Esophagus squamous epithelium (tissue), 5 donors: ENCODE measurements around the gene PEAK1. TPM values are rescaled to one million over a fixed set of nuclear protein-coding genes. Genes with fewer than 3 reads are reported as not detected.

Source experiments
- DNase-seq: peaks from one replicate; lab custom pipeline; 2025; lab: John Stamatoyannopoulos, UW
- H3K27ac ChIP-seq, 4 donors: fragments of 200-600 bp; sonication (generic); one replicate each; pipeline ENCODE4 v1.5.1; 2016 to 2019; ENCODE audit warnings: mild to moderate bottlenecking in 1 of 4
- H3K27me3 ChIP-seq, 4 donors: fragments of 200-600 bp; sonication (generic); 1 replicate in 3 of 4; 2 replicates in 1 of 4; pipeline versions ENCODE4 v1.5.1 to v1.6.0; 2017 to 2021; ENCODE audit warnings: antibody characterized with exemption in 1 of 4
- H3K36me3 ChIP-seq, 3 donors: fragments of 200-600 bp; sonication (generic); one replicate each; pipeline ENCODE4 v1.5.1; 2016 to 2019
- H3K4me1 ChIP-seq, 3 donors: fragments of 200-600 bp; sonication (generic); one replicate each; pipeline ENCODE4 v1.5.1; 2017 to 2019
- H3K4me3 ChIP-seq, 4 donors: fragments of 200-600 bp; sonication (generic); 1 replicate in 3 of 4; 2 replicates in 1 of 4; pipeline ENCODE4 v1.5.1; 2016 to 2019; ENCODE audit warnings: mild to moderate bottlenecking in 2 of 4, moderate library complexity in 1 of 4
- H3K9me3 ChIP-seq, 3 donors: fragments of 200-600 bp; sonication (generic); one replicate each; pipeline ENCODE4 v1.5.1; 2016 to 2019
- POLR2A ChIP-seq, 4 donors: fragments of 450-650 bp; IDR thresholded peaks; one replicate each; pipeline ENCODE4 v1.6.1; 2017; ENCODE audit warnings: antibody characterized with exemption in 4 of 4, mild to moderate bottlenecking in 4 of 4, moderate library complexity in 3 of 4
- WGBS, 2 donors: methylation state at CpG; one replicate each; pipeline ENCODE4 v1.1.5; 2018; 5-methylcytosine and 5-hydroxymethylcytosine counted together
- intact Hi-C: fragments of 100-400 bp; cut with DNase I; formaldehyde crosslinking; loops from one replicate; pipeline ENCODE4 v1.15.0; 2022
- total RNA-seq, 4 donors: library from RNA; depleted of rRNA; stranded (reverse); fragments of >200 nt; gene quantifications; one replicate each; pipeline ENCODE4 v1.1.0, GENCODE V29; 2016
- TF ChIP-seq, protein P1 (sequence below), 6 experiments: fragments of 450-650 bp in 4 of 6; fragments of 200-600 bp in 2 of 6; sonication (generic) in 2 of 6; IDR thresholded peaks; one replicate each; pipeline ENCODE4 v1.5.1; 2016 to 2019; ENCODE audit warnings: antibody characterized with exemption in 6 of 6, mild to moderate bottlenecking in 4 of 6, moderate library complexity in 4 of 6
- donor health status: DM: yes; HTN: yes; CAD: no.

PEAK1 gene
- total RNA-seq, 4 donors from 2014 or later, result 8.6 to 47.3 (median 14.0) TPM

- intact Hi-C loops, result no loop called here
- H3K9me3 ChIP-seq, result peaks cover 0 to 8% (median 6%) of the 10 kb centered on the region in 3 donors
- 82 to 89% methylated on average over 2 of the region's 2 CpGs for WGBS, 2 donors
- no peak overlapping the region for H3K4me3 ChIP-seq
- no peaks in the 10 kb centered on the region for H3K4me1 ChIP-seq
- DNase-seq, result no peak
- no peak for TF ChIP-seq POLR2A (IDR thresholded peaks at IDR 0.05)
- TF ChIP-seq, protein P1, sequence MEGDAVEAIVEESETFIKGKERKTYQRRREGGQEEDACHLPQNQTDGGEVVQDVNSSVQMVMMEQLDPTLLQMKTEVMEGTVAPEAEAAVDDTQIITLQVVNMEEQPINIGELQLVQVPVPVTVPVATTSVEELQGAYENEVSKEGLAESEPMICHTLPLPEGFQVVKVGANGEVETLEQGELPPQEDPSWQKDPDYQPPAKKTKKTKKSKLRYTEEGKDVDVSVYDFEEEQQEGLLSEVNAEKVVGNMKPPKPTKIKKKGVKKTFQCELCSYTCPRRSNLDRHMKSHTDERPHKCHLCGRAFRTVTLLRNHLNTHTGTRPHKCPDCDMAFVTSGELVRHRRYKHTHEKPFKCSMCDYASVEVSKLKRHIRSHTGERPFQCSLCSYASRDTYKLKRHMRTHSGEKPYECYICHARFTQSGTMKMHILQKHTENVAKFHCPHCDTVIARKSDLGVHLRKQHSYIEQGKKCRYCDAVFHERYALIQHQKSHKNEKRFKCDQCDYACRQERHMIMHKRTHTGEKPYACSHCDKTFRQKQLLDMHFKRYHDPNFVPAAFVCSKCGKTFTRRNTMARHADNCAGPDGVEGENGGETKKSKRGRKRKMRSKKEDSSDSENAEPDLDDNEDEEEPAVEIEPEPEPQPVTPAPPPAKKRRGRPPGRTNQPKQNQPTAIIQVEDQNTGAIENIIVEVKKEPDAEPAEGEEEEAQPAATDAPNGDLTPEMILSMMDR (IDR thresholded peaks at IDR 0.05), result no peak
- H3K36me3 ChIP-seq, result peaks cover 0 to 11% (median 0%) of the 10 kb centered on the region in 3 donors
- H3K27me3 ChIP-seq, result no peaks in the 10 kb centered on the region
- H3K27ac ChIP-seq, result peak overlapping the region in 2 of 4 donors; percentile 19 to 31
Observed at GRCh38 chr15:77144026-77144425, 275.9 kb downstream of the PEAK1 start.

DNA sequence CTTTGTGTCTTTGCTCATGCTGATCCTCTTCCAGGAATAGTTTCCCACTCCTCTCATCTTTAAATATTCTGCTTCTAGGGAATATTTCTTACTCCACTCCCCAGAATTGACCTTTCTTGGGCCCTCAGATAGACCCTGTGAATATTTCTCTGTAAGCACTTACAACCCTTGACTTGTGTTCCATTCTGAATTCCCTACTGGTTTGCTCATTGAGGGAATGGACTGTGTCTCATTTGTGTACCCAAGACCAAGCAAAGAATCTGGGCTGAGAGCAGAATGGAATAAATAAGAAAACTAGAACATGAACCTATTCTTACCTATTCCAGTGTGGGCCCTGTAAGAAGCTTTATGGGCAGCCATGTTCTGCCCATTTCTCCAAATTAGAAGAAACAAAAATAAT, 276.3 kb downstream of the PEAK1 start:
- Histone ChIP-seq H3K27me3 (no peaks in the 10 kb centered on the region), H3K4me1 (no peaks in the 10 kb centered on the region), H3K4me3 (no peak overlapping the region), H3K9me3 (peaks cover 0 to 8% (median 6%) of the 10 kb centered on the region in 3 donors), H3K27ac (peak overlapping the region in 2 of 4 donors; percentile 19 to 31), H3K36me3 (peaks cover 0 to 11% (median 0%) of the 10 kb centered on the region in 3 donors)
- intact Hi-C loops, result no loop called here
- TF ChIP-seq POLR2A (IDR thresholded peaks at IDR 0.05), result no peak
- TF ChIP-seq, protein P1 (IDR thresholded peaks at IDR 0.05), result no peak
- DNase-seq, result no peak

- Histone ChIP-seq H3K27me3 (no peaks in the 10 kb centered on the region), H3K4me3 (no peak overlapping the region), H3K4me1 (no peaks in the 10 kb centered on the region), H3K9me3 (peaks cover 0 to 8% (median 6%) of the 10 kb centered on the region in 3 donors), H3K27ac (no peak overlapping the region), H3K36me3 (peaks cover 0 to 11% (median 0%) of the 10 kb centered on the region in 3 donors)
- TF ChIP-seq POLR2A (IDR thresholded peaks at IDR 0.05), result no peak
- TF ChIP-seq, protein P1 (IDR thresholded peaks at IDR 0.05), result no peak
- 85 to 93% methylated on average over 7 of the region's 7 CpGs for WGBS, 2 donors
- DNase-seq, result no peak
- intact Hi-C loops, result no loop called here
Observed at GRCh38 chr15:77143191-77143590, 276.7 kb downstream of the PEAK1 start.

- Histone ChIP-seq H3K4me1 (no peaks in the 10 kb centered on the region), H3K27me3 (no peaks in the 10 kb centered on the region), H3K36me3 (peaks cover 0 to 11% (median 0%) of the 10 kb centered on the region in 3 donors), H3K9me3 (peaks cover 0 to 8% (median 6%) of the 10 kb centered on the region in 3 donors), H3K4me3 (no peak overlapping the region), H3K27ac (no peak overlapping the region)
- intact Hi-C loops, result no loop called here
- WGBS, 2 donors, result 59 to 83% methylated on average over 1 of the region's 1 CpG
- DNase-seq, result no peak
- no peak for TF ChIP-seq POLR2A (IDR thresholded peaks at IDR 0.05)
- TF ChIP-seq, protein P1 (IDR thresholded peaks at IDR 0.05), result no peak
Observed at GRCh38 chr15:77140220-77140619, 279.7 kb downstream of the PEAK1 start.

DNA sequence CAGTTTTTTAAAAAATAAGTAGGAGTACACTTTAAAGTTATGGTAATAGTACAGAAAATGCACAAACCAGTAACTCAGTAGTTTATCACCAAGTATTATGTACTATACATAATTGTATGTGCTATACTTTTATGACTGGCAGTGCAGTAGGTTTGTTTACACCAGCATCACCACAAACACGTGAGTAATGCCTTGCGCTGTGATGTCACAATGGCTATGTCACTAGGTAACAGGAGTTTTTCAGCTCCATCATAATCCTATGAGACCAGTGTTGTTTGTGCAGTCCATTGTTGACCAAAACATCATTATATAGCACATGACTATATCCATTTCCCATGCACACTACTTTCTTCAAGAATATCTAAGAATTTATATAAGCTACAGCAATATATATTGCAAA, 280.6 kb downstream of the PEAK1 start:
- H3K9me3 ChIP-seq, result peaks cover 0 to 8% (median 6%) of the 10 kb centered on the region in 3 donors
- H3K27me3 ChIP-seq, result no peaks in the 10 kb centered on the region
- intact Hi-C loops, result no loop called here
- no peaks in the 10 kb centered on the region for H3K4me1 ChIP-seq
- no peak overlapping the region for H3K4me3 ChIP-seq
- DNase-seq, result no peak
- no peak overlapping the region for H3K27ac ChIP-seq
- no peak for TF ChIP-seq POLR2A (IDR thresholded peaks at IDR 0.05)
- TF ChIP-seq, protein P1 (IDR thresholded peaks at IDR 0.05), result no peak
- peaks cover 0 to 11% (median 0%) of the 10 kb centered on the region in 3 donors for H3K36me3 ChIP-seq
- 86 to 97% methylated on average over 2 of the region's 2 CpGs for WGBS, 2 donors
